ENCODE data around the gene FOXN4. TPM values are rescaled to one million over a fixed set of nuclear protein-coding genes. Genes with fewer than 3 reads are reported as not detected.

The FOXN4 gene
- total and polyA plus RNA-seq, 2 of the 13 experiments (the other 11 are each of a cell fraction or from before 2014, with no cell fraction given) = 0.11 TPM; not detected in 1

DNA sequence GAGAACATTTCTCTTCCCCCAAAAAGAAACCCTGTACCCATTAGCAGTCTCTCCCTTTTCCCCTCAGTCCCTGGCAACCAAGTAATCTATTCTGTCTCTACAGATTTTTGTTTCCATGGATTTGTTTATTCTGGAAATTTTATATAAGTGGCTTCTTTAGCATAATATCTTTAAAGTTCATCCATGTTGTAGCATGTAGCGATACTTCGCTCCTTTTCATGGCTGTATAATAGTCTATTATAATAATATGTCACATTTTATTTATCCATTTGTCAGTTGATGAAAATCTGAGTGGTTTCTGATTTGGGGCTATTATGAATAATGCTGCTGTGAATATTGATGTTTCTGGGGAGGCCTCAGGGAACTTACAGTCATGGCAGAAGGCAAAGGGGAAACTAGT is 25.8 kb upstream of the FOXN4 start (continued):
- TF ChIP-seq, protein P1, sequence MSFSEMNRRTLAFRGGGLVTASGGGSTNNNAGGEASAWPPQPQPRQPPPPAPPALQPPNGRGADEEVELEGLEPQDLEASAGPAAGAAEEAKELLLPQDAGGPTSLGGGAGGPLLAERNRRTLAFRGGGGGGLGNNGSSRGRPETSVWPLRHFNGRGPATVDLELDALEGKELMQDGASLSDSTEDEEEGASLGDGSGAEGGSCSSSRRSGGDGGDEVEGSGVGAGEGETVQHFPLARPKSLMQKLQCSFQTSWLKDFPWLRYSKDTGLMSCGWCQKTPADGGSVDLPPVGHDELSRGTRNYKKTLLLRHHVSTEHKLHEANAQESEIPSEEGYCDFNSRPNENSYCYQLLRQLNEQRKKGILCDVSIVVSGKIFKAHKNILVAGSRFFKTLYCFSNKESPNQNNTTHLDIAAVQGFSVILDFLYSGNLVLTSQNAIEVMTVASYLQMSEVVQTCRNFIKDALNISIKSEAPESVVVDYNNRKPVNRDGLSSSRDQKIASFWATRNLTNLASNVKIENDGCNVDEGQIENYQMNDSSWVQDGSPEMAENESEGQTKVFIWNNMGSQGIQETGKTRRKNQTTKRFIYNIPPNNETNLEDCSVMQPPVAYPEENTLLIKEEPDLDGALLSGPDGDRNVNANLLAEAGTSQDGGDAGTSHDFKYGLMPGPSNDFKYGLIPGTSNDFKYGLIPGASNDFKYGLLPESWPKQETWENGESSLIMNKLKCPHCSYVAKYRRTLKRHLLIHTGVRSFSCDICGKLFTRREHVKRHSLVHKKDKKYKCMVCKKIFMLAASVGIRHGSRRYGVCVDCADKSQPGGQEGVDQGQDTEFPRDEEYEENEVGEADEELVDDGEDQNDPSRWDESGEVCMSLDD (CRISPR knock-in tag; IDR thresholded peaks at IDR 0.05; ENCODE audit: borderline replicate concordance) = no peak
- TF ChIP-seq ZNF761 (CRISPR knock-in tag; conservative IDR thresholded peaks at IDR 0.05) = no peak
- TF ChIP-seq, protein P2, sequence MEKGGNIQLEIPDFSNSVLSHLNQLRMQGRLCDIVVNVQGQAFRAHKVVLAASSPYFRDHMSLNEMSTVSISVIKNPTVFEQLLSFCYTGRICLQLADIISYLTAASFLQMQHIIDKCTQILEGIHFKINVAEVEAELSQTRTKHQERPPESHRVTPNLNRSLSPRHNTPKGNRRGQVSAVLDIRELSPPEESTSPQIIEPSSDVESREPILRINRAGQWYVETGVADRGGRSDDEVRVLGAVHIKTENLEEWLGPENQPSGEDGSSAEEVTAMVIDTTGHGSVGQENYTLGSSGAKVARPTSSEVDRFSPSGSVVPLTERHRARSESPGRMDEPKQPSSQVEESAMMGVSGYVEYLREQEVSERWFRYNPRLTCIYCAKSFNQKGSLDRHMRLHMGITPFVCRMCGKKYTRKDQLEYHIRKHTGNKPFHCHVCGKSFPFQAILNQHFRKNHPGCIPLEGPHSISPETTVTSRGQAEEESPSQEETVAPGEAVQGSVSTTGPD (CRISPR knock-in tag; IDR thresholded peaks at IDR 0.05) = no peak
- TF ChIP-seq, protein P3, sequence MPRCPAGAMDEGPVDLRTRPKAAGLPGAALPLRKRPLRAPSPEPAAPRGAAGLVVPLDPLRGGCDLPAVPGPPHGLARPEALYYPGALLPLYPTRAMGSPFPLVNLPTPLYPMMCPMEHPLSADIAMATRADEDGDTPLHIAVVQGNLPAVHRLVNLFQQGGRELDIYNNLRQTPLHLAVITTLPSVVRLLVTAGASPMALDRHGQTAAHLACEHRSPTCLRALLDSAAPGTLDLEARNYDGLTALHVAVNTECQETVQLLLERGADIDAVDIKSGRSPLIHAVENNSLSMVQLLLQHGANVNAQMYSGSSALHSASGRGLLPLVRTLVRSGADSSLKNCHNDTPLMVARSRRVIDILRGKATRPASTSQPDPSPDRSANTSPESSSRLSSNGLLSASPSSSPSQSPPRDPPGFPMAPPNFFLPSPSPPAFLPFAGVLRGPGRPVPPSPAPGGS (CRISPR knock-in tag; IDR thresholded peaks at IDR 0.05) = no peak
- TF ChIP-seq ZNF567 (CRISPR knock-in tag; IDR thresholded peaks at IDR 0.05; ENCODE audit: borderline replicate concordance) = no peak
- TF ChIP-seq ZKSCAN8 (CRISPR knock-in tag; IDR thresholded peaks at IDR 0.05; ENCODE audit: borderline replicate concordance) = no peak
